Right hindlimb (tissue), 1 donor: ENCODE results near the gene DLGAP4.

Experiments used
- DNase-seq: peaks from one replicate; pipeline ENCODE4 v3.0.0-alpha.2; 2018

DLGAP4 gene

DNA sequence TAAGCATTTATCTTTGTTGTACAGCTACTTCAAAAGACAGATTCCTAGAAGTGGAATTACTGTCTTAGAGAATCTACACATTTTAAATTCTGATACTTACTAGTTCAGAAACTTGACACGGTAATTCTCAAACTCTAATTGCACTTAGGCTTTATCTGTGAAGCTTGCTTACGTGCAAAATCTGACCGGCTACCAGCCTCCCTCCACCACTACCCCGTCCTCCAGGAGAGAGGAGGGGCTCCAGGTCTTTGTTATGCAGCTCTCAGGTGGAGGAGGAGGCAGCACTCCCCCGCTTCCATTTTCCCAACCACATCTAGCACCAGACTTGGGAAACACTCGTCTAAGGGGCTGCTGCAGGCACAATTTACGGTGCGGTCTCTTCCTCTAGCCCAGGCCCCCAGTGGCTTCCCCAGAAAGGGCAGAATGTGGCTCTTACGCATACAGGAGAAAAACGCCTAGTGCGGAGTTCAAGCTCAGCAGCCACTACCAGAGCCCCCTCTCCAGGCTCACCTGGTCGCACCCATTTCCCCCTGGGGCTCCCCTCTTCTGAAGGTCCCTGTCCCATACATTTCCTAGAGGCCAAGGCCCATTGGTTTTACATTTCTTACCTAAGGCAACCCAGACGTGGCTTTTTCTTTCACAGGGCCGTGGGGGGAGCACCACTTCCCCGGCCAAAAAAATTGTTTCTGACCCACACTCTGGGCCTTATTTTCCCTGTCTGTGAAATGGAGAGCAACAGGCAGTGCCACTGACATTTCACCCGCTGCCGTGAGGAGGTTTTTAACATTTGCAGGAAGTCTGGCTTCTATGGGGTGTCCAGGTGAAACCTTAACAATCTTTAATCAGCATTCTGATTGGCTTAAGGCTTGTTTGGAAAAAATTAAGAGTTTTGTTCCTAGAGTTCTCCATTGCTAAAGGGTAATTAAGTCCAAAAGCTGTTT, 265.7 kb downstream of the DLGAP4 start:
- no peak for DNase-seq

DNA sequence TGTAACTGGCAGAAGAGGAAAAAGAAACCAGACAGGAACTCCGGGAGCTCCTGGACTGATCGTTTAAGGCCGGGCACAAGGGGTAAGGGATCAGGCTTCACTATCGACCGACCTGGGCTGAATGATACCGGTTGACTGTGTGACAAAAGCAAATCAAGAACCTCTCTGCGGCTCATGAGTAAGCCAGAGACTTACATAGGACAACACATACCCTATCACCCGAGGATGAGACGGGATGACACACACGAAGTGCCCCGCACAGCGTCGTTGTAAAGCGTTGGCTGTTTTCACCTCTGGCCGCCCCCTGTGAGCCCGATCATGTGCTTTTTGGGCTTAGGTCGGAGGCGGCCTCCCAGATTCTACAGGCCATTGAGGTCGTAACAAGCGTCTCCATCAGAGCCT, 266.6 kb downstream of the DLGAP4 start:
- DNase-seq: no peak

DNA sequence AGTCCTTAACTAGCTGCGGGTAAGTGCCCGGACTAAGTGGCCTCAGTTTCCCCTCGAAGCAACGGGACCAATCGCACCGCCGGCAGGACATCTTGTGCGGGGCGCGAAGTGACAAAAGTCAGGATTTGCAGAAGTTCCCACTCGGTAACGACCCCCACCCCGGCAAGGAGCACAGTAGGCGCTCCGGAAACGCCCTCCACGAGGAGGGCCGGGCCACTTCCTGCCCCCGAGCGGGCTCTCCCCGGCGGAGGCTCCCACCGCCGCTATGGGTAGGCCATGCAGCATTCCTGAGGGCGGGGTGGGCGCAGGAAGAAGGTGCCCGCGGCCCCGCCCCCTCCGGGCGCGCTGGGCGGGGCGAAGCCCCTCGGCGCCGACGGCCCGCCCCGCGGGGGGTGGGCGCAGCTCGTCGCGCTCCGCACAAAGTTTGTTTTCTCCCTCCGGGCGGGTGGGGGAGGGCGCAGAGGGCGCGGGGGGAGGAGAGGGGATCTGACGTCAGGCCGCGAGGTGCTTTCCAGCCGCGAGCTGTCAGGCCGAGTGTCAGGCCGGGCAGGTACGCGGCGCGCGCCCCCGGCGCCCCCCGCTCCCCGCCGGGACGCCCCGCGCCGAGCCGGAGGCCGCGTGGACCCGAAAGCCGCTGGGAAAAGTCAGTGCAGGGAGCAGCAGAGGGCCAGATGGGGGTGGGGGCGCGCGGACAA, 267.1 kb downstream of the DLGAP4 start, which contains the start of gene TGIF2:
TGIF2 (plus strand) TSS at position 495 of the 695 bp plus-strand sequence. CDS start 5,178 bp downstream, outside the sequence.
- peak; percentile 95 for DNase-seq

DNA sequence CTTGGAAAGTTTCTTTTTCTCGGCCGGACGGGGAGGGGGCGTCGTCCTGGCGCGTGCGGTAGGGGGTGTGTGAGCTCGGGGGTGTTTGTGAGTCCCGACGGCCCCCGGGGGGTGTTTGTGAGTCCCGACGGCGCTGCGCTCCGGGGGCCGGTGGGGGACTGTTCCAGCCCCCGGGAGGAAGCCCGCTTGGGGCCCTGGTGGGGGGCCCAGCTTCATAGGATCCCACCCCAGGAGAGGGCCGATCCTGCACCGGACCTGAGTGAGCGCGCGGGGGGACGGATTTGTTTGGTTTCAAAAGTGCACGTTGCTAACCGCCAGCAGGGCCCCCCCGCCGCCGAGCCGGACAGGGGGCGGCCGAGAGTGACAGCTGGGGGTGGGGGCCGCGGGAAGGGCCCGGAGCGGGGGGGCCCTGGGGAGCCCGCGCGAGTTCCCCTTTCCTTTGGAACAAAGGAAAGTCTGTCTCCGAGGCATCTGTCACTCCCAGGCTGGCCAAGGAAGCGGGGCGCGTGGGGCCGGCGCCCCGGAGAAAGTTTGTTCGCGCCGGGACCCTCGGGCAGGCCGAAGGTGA, 267.7 kb downstream of the DLGAP4 start:
- DNase-seq: peak; percentile 72

DNA sequence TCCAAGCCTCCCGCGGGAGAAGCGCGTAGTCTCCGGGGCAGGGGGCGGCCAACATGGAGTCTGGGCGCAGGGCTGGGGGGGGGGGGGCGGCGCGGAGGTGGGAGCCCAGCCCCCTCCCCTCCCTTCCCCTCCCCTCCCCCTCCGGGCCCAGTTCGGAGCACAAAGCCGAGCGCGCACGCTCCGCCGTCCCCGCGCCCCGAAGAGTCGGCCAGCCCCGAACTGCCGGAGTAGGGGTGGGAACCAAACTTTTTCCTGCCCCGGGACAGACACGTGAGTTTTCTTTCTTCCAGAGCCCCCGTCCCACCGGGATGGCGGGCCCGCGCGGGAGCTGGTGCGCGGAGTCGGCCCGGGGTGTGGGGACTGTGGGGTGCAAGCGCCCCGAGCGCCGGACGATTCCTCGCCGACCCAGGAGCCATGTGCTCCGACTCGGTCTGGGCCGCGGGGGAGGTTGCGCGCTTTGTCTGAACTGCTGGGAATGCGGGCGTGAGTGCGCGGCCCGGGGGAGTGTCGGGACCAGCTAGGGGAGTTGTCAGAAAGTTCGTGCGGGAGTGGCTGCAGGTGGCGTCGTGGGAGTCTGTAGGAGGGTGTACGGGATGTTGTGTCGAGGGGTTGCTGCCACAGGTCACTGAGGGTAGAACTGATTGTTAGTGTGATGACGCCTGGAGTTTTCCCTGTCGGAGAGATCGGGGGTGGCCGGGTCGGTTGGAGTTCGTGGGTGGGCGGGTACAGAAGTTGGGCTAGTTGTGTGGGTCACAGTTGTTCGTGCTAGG, 268.4 kb downstream of the DLGAP4 start:
- DNase-seq: peak; percentile 75

DNA sequence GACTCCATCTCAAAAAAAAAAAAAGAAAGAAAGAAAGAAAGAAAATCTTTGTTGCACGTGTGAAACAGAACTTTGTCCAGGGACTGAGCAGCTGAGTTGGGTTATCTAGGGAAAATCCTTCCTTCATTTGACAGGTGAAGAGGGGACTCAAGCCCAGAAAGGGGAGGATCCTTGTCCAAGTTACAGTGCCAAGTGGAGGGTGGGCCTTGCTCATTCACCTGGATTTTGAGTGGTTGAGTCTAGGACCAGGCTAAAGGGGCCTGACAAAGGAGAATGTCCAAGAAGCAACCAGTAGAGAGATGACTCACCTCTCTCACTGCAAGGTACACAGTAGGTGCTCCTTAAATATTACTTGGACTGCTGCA, 269.9 kb downstream of the DLGAP4 start:
- no peak for DNase-seq
